Renal cortex interstitium (tissue), 11 donors: ENCODE results near the gene EIF4B. TPM values are rescaled to one million over a fixed set of nuclear protein-coding genes. Genes with fewer than 3 reads are reported as not detected.

Experiments
- DNase-seq, 11 donors: peaks; one replicate each; pipeline ENCODE4 v3.0.0-alpha.2; 2013; ENCODE audit warnings: low read depth in 9 of 11, low spot score in 4 of 11; ENCODE audit errors: extremely low read depth in 1 of 11
- polyA plus RNA-seq, 3 donors: library from polyadenylated mRNA; unstranded; fragments of 120-200 nt; gene quantifications; one replicate each; pipeline ENCODE4 v1.2.1, GENCODE V29; 2013; ENCODE audit not compliant: insufficient read length in 3 of 3

The EIF4B gene
- polyA plus RNA-seq, 3 donors: 472 to 507 (median 487) TPM

GRCh38 chr12:53062977-53063707 lies 56.9 kb downstream of the EIF4B start:
- DNase-seq: no peak

- no peak for DNase-seq
These were observed 57.7 kb downstream of the EIF4B start for GRCh38 chr12:53063708-53064612.

GRCh38 chr12:53064613-53065436 lies 58.6 kb downstream of the EIF4B start:
- no peak for DNase-seq

DNA sequence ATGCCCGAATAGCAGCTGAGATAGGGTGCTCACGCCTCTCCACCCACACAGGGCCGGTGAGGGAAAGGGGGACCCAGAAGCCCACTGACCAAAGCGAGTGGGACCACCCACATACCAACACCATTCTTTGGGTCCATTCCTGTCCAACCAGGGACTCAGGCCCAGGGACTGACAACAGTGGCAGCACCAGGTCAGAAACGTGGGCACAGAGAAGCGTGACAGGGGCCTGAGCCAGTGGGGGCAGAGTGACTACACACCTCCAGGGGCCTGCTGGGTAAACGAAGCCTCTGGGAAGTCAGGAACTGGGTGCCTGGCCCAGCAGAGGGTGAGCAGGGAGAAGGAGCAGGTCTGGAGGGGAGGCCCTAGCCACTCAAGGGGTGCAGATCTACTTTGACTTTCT lies 59.2 kb downstream of the EIF4B start:
- no peak for DNase-seq

- DNase-seq: peak in 3 of 11 donors; percentile 62 to 73 (median 64)
These were observed 60.0 kb downstream of the EIF4B start for GRCh38 chr12:53065975-53066931.

- no peak for DNase-seq
These were observed 61.1 kb downstream of the EIF4B start for GRCh38 chr12:53067074-53067992.

DNA sequence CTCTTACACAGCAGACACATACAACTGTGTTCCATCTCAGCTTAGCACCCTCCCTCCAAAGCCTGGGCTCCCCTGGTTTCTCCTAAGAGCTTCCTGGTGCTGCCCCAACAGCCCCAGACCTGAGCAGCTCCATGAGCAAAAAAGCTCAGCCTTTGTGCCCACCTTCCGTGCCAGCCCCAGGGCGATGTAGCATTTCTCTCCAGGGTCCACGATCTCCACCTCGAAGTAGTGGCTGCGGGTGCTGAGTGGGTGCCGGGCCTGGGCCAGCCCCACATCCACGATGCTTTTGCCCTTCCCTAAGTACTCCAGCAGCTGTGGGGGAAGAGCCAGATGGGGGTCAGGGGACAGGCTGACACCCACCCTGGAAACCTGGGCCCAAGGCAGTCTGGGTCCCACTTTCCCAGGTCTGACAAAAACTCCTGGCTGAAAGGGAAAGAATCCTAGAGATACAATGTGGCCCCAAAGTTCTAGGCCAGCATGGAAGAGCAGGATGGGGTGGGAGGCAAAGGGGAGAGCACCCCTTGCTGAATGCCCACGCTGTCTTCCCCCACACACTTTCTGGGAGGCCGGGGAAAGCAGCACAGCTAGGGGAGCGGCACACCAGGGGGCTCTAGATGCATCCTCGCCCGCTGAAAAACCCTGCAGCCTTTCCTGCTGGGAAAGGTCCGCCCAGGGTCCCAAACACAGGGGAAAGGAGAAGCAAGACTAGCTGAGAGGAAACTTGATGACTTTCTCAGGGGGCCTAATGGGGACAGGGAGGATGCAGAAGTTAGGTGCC lies 61.9 kb downstream of the EIF4B start:
- DNase-seq: no peak

- DNase-seq: no peak
These were observed 62.7 kb downstream of the EIF4B start for GRCh38 chr12:53068811-53069585.

GRCh38 chr12:53069621-53070410 lies 63.6 kb downstream of the EIF4B start:
- no peak for DNase-seq

DNA sequence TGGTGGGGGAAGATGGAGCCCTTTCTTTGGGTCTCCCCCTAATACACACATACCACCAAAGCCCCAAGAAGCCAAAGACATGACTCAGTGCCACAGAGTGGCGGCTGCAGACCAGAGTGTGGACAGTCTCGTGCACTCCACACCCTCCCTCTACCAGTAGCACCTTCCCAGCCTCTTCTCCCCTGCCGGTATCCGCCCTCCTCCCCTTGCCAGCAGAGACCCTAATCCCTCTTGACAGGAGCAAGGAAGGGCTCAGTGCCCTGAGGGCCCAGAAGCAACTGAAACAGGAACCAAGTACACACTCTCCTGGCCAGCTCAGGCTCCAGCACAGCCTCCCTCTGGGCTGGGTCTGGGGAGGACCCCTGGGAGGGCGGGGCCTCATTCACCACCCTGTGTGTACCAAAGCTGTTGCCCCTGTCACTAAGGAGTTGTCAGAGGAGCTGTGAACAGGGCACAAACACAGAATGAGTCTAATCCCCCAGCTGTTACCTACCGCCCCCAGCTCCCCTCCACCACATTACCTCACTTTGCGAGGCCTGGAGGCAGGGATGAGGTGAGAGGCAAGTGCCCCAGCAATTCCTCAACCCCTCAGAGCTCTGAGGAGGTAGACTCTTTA lies 64.7 kb downstream of the EIF4B start:
- DNase-seq: no peak

- no peak for DNase-seq
These were observed 65.6 kb downstream of the EIF4B start for GRCh38 chr12:53071591-53072551.

DNA sequence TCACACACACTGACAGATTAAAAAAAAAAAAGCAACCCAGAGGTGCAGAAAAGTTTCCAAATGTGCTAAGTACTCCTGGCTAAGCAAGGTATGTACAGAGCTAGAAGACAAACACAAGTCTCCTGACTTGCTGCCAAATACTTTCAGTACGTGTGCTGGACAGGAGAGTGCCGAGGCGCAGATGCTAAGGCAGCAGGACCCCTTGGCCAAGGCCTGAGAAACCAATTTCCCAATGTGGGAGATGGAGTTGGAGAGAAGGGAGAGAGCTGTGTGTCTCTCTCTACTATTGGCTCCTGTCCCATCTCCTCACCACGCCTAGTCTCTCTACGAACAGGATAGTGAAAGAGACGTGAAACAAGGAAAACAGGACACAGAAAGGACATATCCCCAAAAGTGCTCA lies 67.6 kb downstream of the EIF4B start:
- no peak for DNase-seq

DNA sequence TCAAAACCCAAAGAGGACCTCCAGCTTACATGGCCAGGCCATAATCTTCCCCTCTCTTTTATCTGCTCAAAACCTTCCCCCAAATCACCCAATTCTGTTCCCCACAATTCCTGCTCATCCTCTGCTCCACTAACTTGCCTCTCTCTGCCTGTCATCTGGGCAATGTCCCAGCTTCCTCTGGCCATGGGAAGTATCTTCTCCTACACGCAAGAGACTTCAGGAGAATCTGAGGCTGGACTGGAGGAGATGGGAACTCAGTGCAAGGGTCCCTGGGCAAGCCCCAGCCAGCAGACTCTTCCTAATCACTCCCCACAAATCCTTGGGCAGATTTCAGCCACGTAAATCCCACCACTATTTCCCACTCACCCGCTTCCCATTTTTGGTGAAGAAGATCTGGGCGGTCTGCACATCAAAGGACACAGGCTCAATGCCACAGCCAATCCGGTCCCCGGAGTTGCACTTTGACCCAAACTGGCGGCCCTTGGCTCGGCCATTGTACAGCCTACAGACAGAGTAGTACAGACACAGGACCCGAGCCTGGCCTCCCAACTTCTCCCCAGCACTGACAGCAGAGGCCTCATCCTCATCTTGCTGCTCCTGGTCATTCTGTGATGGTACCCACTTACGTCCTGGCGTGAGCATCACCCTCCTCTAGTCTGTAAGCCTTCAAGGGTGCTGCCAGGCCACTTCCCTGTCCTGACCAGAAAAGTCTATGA lies 68.2 kb downstream of the EIF4B start:
- DNase-seq: no peak
